AG04449 (cell line): ENCODE measurements around the gene RAD51B.

ENCODE experiments used
- CTCF ChIA-PET: fragments of 350-600 bp; formaldehyde crosslinking; extraction: SDS; loops from one replicate; lab custom pipeline; 2021; ENCODE audit warnings: antibody characterized with exemption; lab: Yijun Ruan, JAX
- POLR2A ChIA-PET: fragments of 400-600, 350-600 bp; formaldehyde crosslinking; extraction: SDS; loops from one replicate; lab custom pipeline; 2020; ENCODE audit warnings: antibody characterized with exemption, inconsistent platforms; lab: Yijun Ruan, JAX
- DNase-seq: peaks from one replicate; pipeline ENCODE4 v3.0.0-alpha.2; 2010; ENCODE audit warnings: low read depth, low spot score
- H3K4me3 ChIP-seq: 2 replicates; pipeline ENCODE4 v1.5.1; 2011; ENCODE audit warnings: low read depth, mild to moderate bottlenecking, control low read depth, low read length
- TF ChIP-seq, protein P1 (sequence below): IDR thresholded peaks from one replicate; pipeline ENCODE4 v1.5.1; 2011; ENCODE audit warnings: mild to moderate bottlenecking, moderate library complexity, low read length, control low read depth, inconsistent platforms; ENCODE audit not compliant: insufficient read depth; ENCODE audit errors: missing control alignments

Gene RAD51B

DNA sequence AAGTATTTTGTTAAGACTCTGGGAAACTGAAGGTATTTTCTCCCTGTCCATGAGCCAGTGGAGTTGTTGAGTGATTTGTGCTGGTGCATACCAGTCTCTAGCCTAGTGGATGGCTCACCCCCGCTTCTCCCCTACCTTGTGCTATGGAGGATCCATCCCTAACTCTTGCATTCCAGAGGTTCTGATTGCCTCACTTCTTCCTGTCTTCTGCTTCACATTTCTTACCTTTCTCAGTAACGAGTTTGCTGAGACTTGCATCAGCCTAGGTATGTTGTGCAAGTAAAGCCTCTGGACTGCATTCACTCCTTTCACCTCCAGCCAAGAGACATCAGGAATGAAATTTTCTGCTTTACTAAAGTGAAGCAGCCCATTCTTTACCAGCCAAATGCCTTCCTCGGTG, 581.7 kb downstream of the RAD51B start:
- no peak overlapping the region for H3K4me3 ChIP-seq
- ChIA-PET CTCF (interaction anchor here (1.0 to 1.9 kb wide), 4 partner anchors 9 to 388 kb away, joined by 3 to 6 read pairs (median 3); no protein-coding TSS in a partner anchor), POLR2A (no interaction called here)
- TF ChIP-seq, protein P1, sequence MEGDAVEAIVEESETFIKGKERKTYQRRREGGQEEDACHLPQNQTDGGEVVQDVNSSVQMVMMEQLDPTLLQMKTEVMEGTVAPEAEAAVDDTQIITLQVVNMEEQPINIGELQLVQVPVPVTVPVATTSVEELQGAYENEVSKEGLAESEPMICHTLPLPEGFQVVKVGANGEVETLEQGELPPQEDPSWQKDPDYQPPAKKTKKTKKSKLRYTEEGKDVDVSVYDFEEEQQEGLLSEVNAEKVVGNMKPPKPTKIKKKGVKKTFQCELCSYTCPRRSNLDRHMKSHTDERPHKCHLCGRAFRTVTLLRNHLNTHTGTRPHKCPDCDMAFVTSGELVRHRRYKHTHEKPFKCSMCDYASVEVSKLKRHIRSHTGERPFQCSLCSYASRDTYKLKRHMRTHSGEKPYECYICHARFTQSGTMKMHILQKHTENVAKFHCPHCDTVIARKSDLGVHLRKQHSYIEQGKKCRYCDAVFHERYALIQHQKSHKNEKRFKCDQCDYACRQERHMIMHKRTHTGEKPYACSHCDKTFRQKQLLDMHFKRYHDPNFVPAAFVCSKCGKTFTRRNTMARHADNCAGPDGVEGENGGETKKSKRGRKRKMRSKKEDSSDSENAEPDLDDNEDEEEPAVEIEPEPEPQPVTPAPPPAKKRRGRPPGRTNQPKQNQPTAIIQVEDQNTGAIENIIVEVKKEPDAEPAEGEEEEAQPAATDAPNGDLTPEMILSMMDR, result no peak
- DNase-seq, result peak; percentile 72

DNA sequence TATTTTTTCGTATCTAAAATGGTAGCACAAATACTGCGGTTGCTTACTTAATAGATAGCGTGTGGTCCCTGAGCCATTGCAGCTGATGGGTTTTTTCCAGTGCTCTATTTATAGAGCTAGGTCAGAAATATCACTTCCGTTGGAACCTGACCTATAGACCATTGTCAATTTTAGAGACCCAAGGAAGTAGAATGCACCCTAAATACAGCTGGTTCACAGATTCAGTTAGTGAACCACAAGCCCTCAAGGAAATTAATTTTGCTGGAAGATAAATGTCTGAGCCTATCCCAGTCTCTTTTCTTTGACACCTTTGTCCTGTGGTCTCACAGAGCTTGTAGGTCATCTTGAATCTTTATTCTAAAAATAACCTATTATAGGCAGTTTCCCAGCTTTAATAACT, 582.3 kb downstream of the RAD51B start:
- DNase-seq, result no peak
- ChIA-PET CTCF (interaction anchor here (1.0 to 1.9 kb wide), 3 partner anchors 8 to 388 kb away, joined by 3 to 6 read pairs (median 3); no protein-coding TSS in a partner anchor), POLR2A (no interaction called here)
- TF ChIP-seq, protein P1, result no peak
- H3K4me3 ChIP-seq, result no peak overlapping the region

DNA sequence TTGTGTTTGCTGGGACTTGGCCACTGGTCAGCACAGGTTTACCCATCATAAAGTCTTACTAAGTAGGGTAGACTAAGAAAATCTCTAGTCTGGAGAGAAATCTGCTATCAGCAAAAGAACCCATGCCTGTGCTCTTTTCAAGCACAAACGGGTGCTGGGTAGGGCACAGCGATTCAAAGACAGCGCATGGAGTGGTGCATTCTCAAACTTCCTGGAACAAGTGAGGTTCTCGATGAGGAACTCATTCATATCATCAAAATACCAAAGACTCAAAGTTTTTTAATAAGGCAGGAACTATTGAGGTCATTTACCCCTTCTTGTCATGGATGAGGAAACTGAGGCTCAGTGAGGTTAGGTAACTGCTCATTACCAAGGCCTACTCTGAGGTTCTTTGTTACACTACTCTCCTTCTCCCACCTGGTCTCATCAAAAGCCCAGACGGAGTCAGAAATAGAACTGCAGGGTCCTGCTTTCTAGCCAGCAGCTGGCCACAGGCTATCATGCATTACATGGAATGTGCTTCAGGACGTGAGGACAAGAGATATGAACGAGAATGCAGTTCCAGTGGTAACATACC, 583.0 kb downstream of the RAD51B start:
- no peak overlapping the region for H3K4me3 ChIP-seq
- TF ChIP-seq, protein P1, result no peak
- CTCF ChIA-PET, result interaction anchor here (1.0 to 1.9 kb wide), 3 partner anchors 8 to 387 kb away, joined by 3 to 6 read pairs (median 3); no protein-coding TSS in a partner anchor
- DNase-seq, result no peak
- POLR2A ChIA-PET, result no interaction called here

DNA sequence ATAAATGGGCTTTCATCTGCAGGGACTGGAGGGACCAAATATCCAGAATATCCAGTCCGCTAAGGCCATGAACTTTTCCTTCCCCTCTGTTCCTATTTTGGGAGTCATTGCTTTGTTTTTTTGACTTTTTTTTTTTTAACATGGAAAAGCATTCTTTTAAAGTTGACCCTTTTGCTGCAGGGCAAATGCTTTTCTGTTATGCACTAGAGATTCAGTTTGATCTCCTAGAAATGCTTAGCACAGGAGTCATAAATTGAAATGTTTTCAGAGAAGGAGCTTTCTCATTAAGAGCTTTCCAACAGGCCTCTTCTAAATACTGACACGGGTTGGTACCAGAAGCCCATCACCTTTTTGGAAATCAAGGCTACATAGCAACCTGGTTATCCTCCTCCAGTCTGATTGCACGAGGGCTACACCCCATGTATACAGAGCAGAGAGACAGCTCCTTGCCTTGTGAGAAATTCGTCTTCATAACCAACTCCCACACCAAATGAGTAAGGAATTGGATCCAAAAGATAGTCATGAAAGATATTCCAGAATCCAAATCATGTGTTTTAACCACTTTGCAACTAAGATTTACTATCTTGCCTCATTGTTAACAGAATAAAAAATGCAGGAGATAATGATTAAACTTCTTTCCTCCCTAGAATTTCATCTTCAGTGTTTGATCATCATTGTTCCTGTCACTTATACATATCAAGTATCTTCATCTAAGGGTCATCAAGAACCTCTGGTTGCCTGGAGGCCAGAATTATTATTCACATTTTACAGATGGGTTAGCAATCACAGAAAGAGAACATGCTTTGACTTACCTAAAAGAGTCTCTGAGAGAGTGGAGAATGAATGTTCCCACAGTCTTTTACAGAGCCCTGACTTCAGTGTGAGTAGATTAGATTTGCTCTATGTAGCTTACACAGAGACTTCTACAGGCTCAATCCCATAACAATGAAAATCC, 583.9 kb downstream of the RAD51B start:
- DNase-seq, result no peak
- TF ChIP-seq, protein P1, result no peak
- CTCF ChIA-PET, result interaction anchor here (1.5 kb wide), 1 partner anchor 13 kb away, joined by 3 read pairs; no protein-coding TSS in a partner anchor
- POLR2A ChIA-PET, result interaction anchor here (0.7 to 0.8 kb wide), 2 partner anchors 14 to 96 kb away, joined by 3 read pairs; no protein-coding TSS in a partner anchor
- no peak overlapping the region for H3K4me3 ChIP-seq

DNA sequence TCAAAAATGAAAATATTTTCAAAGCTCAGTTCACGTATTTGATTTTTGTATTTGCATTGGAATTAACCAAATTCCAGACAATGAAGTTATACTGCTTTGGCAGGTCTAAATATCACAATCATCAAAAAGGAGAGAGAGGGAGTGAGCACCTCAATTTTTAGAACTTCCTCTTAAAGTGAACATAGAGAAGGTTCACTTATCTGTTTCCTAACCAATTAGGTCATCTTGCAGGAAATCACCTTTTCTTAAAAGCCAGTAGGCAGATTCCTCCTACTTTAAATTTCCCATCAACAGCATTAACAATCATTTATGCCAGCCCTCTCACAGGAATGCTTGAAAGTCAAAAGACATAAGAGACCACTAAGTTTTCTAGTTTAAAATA, 584.6 kb downstream of the RAD51B start:
- ChIA-PET POLR2A (no interaction called here), CTCF (no interaction called here)
- no peak for DNase-seq
- TF ChIP-seq, protein P1, result no peak
- no peak overlapping the region for H3K4me3 ChIP-seq

DNA sequence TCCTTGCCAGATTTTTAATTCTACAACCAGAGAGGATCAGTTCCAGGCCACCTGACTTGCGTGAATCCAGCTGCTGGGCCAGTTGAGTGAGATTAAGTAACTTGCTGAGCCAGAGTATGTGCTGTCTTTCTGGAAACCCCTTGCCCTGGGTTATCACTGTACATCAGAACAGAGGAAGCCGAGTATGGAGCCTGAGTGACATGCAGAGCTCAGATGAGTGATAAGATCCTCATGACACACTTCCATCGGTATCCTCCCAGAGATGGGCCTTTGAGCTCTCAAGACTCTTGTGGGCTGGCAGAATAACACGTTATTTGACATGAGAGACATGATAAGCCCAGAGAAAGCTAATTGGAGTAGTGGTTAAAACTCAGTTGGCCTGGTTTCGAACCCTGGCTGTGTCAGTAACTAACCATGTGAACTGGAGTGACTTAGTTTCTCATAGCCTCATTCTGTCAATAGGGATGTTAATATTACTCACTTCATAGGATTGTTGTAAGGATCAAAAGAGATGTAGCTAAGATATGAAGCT, 585.1 kb downstream of the RAD51B start:
- ChIA-PET CTCF (interaction anchor here (1.0 kb wide), 1 partner anchor 38 kb away, joined by 3 read pairs; no protein-coding TSS in a partner anchor), POLR2A (interaction anchor here (0.5 kb wide), 1 partner anchor 278 kb away, joined by 3 read pairs; no protein-coding TSS in a partner anchor)
- H3K4me3 ChIP-seq, result no peak overlapping the region
- no peak for DNase-seq
- TF ChIP-seq, protein P1, result no peak
